HCT116 (cell line): Measurements from ENCODE around the gene SHANK1. TPM values are rescaled to one million over a fixed set of nuclear protein-coding genes. Genes with fewer than 3 reads are reported as not detected.
"Not testable (repeated sequence)": the region's sequence is repeated elsewhere in the genome, so short reads cannot be mapped to it uniquely, and the experiment has no call there.

Experiments
- ATAC-seq: fragments of 200-7000 bp; cut with Tn5 transposase; 2 replicates; pipeline ENCODE4 v1.9.1; 2020; ENCODE audit warnings: mild to moderate bottlenecking, moderate library complexity
- BruUV-seq: library from RNA; stranded (reverse); fragments of 400-500 nt; replicated peaks from 2 replicates; lab custom pipeline; 2021; lab: Mats Ljungman, UMichigan
- CTCF ChIA-PET: fragments of 300-600 bp; sonication (Branson Sonifier 250); formaldehyde crosslinking; loops from one replicate; lab custom pipeline; 2021; ENCODE audit warnings: antibody characterized with exemption; lab: Charles Lee
- POLR2A ChIA-PET: fragments of 300-600, 350-600 bp; sonication (Branson Sonifier 250); formaldehyde crosslinking; loops from one replicate; lab custom pipeline; 2021; ENCODE audit warnings: antibody characterized with exemption; lab: Charles Lee
- RAD21 ChIA-PET, 2 experiments: fragments of 300-600 bp; sonication (Branson Sonifier 250); formaldehyde crosslinking; loops; one replicate each; lab custom pipeline; 2023; ENCODE audit warnings: low total read pairs in 2 of 2; ENCODE audit not compliant: uncharacterized antibody in 2 of 2, unreplicated experiment in 2 of 2, low non-redundant PET in 1 of 2; lab: Charles Lee
- DNase-seq: peaks from one replicate; pipeline ENCODE4 v3.0.0-alpha.2; 2010; ENCODE audit warnings: low read depth, low spot score
- H2AFZ ChIP-seq: fragments of 200-600 bp; shearing (Covaris generic), sonication (generic); 2 replicates; pipeline ENCODE4 v1.6.1; 2017; ENCODE audit warnings: low read depth, mixed run types, mixed read lengths, antibody characterized with exemption, low read length; ENCODE audit not compliant: poor library complexity, severe bottlenecking
- H3K27ac ChIP-seq: 2 replicates; pipeline ENCODE4 v1.5.1; 2012; ENCODE audit warnings: low read depth, low read length
- H3K27me3 ChIP-seq: fragments of 200-600 bp; sonication (generic); 2 replicates; pipeline ENCODE4 v1.6.1; 2016; ENCODE audit warnings: mixed run types, low read length, mixed read lengths; ENCODE audit not compliant: insufficient read depth
- H3K36me3 ChIP-seq, 2 experiments: fragments of 200-500 bp in 1 of 2; fragments of 200-600 bp in 1 of 2; sonication (Bioruptor generic) in 1 of 2; sonication (generic) in 1 of 2; 2 replicates each; pipeline versions ENCODE4 v1.5.1 to v1.6.1; 2014 to 2016; ENCODE audit warnings: low read length in 2 of 2, inconsistent platforms in 1 of 2, mixed read lengths in 1 of 2, mixed run types in 1 of 2; ENCODE audit not compliant: insufficient read depth in 2 of 2, control insufficient read depth in 1 of 2
- H3K4me1 ChIP-seq, 2 experiments: fragments of 200-600 bp in 1 of 2; sonication (generic) in 1 of 2; 2 replicates each; pipeline versions ENCODE4 v1.5.1 to v1.6.1; 2012 to 2017; ENCODE audit warnings: low read length in 2 of 2, inconsistent platforms in 1 of 2, mild to moderate bottlenecking in 1 of 2, mixed read lengths in 1 of 2, mixed run types in 1 of 2, moderate library complexity in 1 of 2; ENCODE audit not compliant: insufficient read depth in 2 of 2, control insufficient read depth in 1 of 2
- H3K4me2 ChIP-seq: fragments of 200-600 bp; sonication (generic); 2 replicates; pipeline ENCODE4 v1.6.1; 2017; ENCODE audit warnings: mixed run types, low read length, mixed read lengths
- H3K4me3 ChIP-seq, 2 experiments: fragments of 200-600 bp in 1 of 2; sonication (generic) in 1 of 2; replicated peaks in 1 of 2; 2 replicates each; pipeline ENCODE4 v1.5.1; 2011 to 2016; ENCODE audit warnings: low read length in 2 of 2, control low read depth in 1 of 2, low read depth in 1 of 2, mild to moderate bottlenecking in 1 of 2, mixed read lengths in 1 of 2, mixed run types in 1 of 2
- H3K79me2 ChIP-seq: fragments of 200-600 bp; sonication (generic); 2 replicates; pipeline ENCODE4 v1.6.1; 2017; ENCODE audit warnings: mild to moderate bottlenecking, mixed run types, low read length, moderate library complexity, mixed read lengths; ENCODE audit not compliant: insufficient read depth
- H3K9ac ChIP-seq: fragments of 200-600 bp; sonication (generic); 2 replicates; pipeline ENCODE4 v1.6.1; 2016; ENCODE audit warnings: low read length, mixed read lengths
- H3K9me2 ChIP-seq: fragments of 200-600 bp; sonication (generic), shearing (Covaris generic); 2 replicates; pipeline ENCODE4 v1.6.1; 2017; ENCODE audit warnings: mixed run types, mild to moderate bottlenecking, moderate library complexity; ENCODE audit not compliant: insufficient read depth
- H3K9me3 ChIP-seq, 2 experiments: fragments of 200-500 bp in 1 of 2; fragments of 200-600 bp in 1 of 2; sonication (Bioruptor generic) in 1 of 2; sonication (generic) in 1 of 2; 2 replicates each; pipeline ENCODE4 v1.6.1; 2014 to 2017; ENCODE audit warnings: low read length in 2 of 2, mixed read lengths in 2 of 2, inconsistent platforms in 1 of 2, low read depth in 1 of 2, mild to moderate bottlenecking in 1 of 2, mixed run types in 1 of 2, moderate library complexity in 1 of 2; ENCODE audit not compliant: control insufficient read depth in 1 of 2, insufficient read depth in 1 of 2
- H4K20me1 ChIP-seq: fragments of 200-600 bp; sonication (generic), shearing (Covaris generic); 2 replicates; pipeline ENCODE4 v1.6.1; 2017; ENCODE audit warnings: mixed run types, mild to moderate bottlenecking, moderate library complexity; ENCODE audit not compliant: insufficient read depth
- EGR1 ChIP-seq: IDR thresholded peaks from 2 replicates; pipeline ENCODE4 v1.6.1; 2012; ENCODE audit warnings: low read depth
- EZH2 ChIP-seq: fragments of 200-600 bp; sonication (generic); IDR thresholded peaks from 2 replicates; pipeline ENCODE4 v1.6.1; 2017; ENCODE audit warnings: antibody characterized with exemption, mixed run types
- POLR2AphosphoS5 ChIP-seq: IDR thresholded peaks from 2 replicates; pipeline ENCODE4 v1.6.1; 2011; ENCODE audit warnings: mild to moderate bottlenecking, low read depth, low read length, moderate library complexity
- RAD21 ChIP-seq: IDR thresholded peaks from 2 replicates; pipeline ENCODE4 v1.6.1; 2012; ENCODE audit warnings: low read depth, mild to moderate bottlenecking
- ZFX ChIP-seq: fragments of 450-650 bp; IDR thresholded peaks from 2 replicates; pipeline ENCODE4 v1.6.1; 2017
- intact Hi-C: fragments of 100-400 bp; cut with micrococcal nuclease; formaldehyde crosslinking; loops from 2 replicates; pipeline ENCODE4 v1.10.0; 2022
- total RNA-seq: library from RNA; stranded (reverse); gene quantifications from one replicate; pipeline ENCODE4 v1.2.1, GENCODE V29; 2021; ENCODE audit not compliant: unreplicated experiment

The SHANK1 gene
- total RNA-seq, 1 experiment from 2014 or later, result 3.0 TPM

GRCh38 chr19:50756244-50756643 lies 36.6 kb upstream of the SHANK1 start:
- ATAC-seq, H3K79me2 ChIP-seq, H3K27ac ChIP-seq, POLR2A ChIA-PET, DNase-seq, H2AFZ ChIP-seq, H3K9me2 ChIP-seq, H3K27me3 ChIP-seq, H3K4me3 ChIP-seq, BruUV-seq, H3K4me1 ChIP-seq, CTCF ChIA-PET, intact Hi-C loops, RAD21 ChIA-PET, H3K9me3 ChIP-seq, H4K20me1 ChIP-seq, H3K36me3 ChIP-seq, H3K4me2 ChIP-seq, H3K9ac ChIP-seq: not testable (repeated sequence)

DNA sequence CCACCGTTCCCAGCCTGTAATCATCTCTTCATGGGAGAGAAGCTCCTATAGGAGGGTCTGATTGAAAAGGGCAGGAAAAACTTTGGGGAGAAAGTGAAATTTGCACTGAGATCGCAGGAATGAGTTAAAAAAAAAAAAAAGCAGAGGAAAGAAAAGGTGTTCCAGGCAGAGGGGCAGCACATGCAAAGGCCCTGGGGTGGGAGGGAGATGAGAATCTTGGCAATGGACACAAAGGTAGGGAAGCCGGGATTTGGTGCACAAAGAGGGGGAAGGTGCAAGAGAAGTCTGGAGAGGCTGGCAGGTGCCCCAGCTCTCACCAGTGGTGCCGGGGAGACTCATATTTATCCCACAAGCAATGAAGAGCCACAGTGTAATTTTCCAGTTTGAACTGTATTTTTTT lies 34.3 kb upstream of the SHANK1 start:
- Histone ChIP-seq H3K36me3 (no peaks in the 10 kb centered on the region), H3K4me3 (no peak overlapping the region), H2AFZ (no peak overlapping the region), H3K4me2 (no peak overlapping the region), H4K20me1 (no peaks in the 10 kb centered on the region), H3K9ac (no peak overlapping the region), H3K9me2 (no peaks in the 10 kb centered on the region), H3K27me3 (no peaks in the 10 kb centered on the region), H3K79me2 (no peaks in the 10 kb centered on the region), H3K9me3 (no peaks in the 10 kb centered on the region), H3K4me1 (no peaks in the 10 kb centered on the region), H3K27ac (no peak overlapping the region)
- ATAC-seq (no peak), DNase-seq (no peak)
- BruUV-seq, result no TSS peak
- TF ChIP-seq EZH2 (no peak), RAD21 (no peak), EGR1 (no peak), ZFX (no peak), POLR2AphosphoS5 (no peak)
- ChIA-PET CTCF (no interaction called here), RAD21 (no interaction called here), POLR2A (no interaction called here)
- intact Hi-C loops, result no loop called here
